Heart left ventricle (tissue), 16 donors: Measurements from ENCODE around the gene ZBTB20. TPM values are rescaled to one million over a fixed set of nuclear protein-coding genes. Genes with fewer than 3 reads are reported as not detected.

Experiments used
- ATAC-seq, 4 donors: fragments of 200-7000 bp; cut with Tn5 transposase; one replicate each; pipeline ENCODE4 v1.9.1; 2020 to 2022; ENCODE audit warnings: moderate library complexity in 4 of 4, mild to moderate bottlenecking in 3 of 4, moderate number of reproducible peaks in 1 of 4
- DNase-seq, 5 donors: peaks; one replicate each; pipeline ENCODE4 v3.0.0-alpha.2; 2020
- H3K27ac ChIP-seq, 12 donors: fragments of 200-600 bp; sonication (generic) in 4 of 12; one replicate each; pipeline versions ENCODE4 v1.5.0 to v1.8.0; 2016 to 2022; ENCODE audit warnings: mild to moderate bottlenecking in 2 of 12
- H3K27me3 ChIP-seq, 9 donors: fragments of 200-600 bp; sonication (generic) in 2 of 9; one replicate each; pipeline versions ENCODE4 v1.5.1 to v1.8.0; 2016 to 2022; ENCODE audit warnings: mild to moderate bottlenecking in 3 of 9
- H3K36me3 ChIP-seq, 9 donors: fragments of 200-600 bp; sonication (generic) in 2 of 9; one replicate each; pipeline versions ENCODE4 v1.5.0 to v1.8.0; 2018 to 2022; ENCODE audit warnings: mild to moderate bottlenecking in 2 of 9
- H3K4me1 ChIP-seq, 12 donors: fragments of 200-600 bp; sonication (generic) in 4 of 12; one replicate each; pipeline versions ENCODE4 v1.5.0 to v1.8.0; 2016 to 2022; ENCODE audit warnings: mild to moderate bottlenecking in 3 of 12
- H3K4me3 ChIP-seq, 12 donors: fragments of 200-600 bp; sonication (generic) in 4 of 12; one replicate each; pipeline versions ENCODE4 v1.5.0 to v1.8.0; 2017 to 2022; ENCODE audit warnings: mild to moderate bottlenecking in 9 of 12, moderate library complexity in 4 of 12
- H3K9me3 ChIP-seq, 12 donors: fragments of 200-600 bp; sonication (generic) in 4 of 12; one replicate each; pipeline versions ENCODE4 v1.5.0 to v1.8.0; 2016 to 2022; ENCODE audit warnings: mild to moderate bottlenecking in 1 of 12
- POLR2A ChIP-seq, 2 donors: fragments of 450-650 bp; IDR thresholded peaks; one replicate each; pipeline ENCODE4 v1.6.1; 2017; ENCODE audit warnings: antibody characterized with exemption in 2 of 2, mild to moderate bottlenecking in 2 of 2, moderate library complexity in 2 of 2
- WGBS, 4 donors: extraction: QIAGEN DNeasy Blood & Tissue Kit in 2 of 4; methylation state at CpG; one replicate each; pipeline versions ENCODE4 v1.1.5 to v1.1.7; 2013 to 2018; 5-methylcytosine and 5-hydroxymethylcytosine counted together
- intact Hi-C, 10 donors: fragments of 100-400 bp; cut with DNase I; formaldehyde crosslinking; loops; one replicate each; pipeline versions ENCODE4 v1.11.1 to v1.14.2; 2022
- polyA plus RNA-seq, 2 donors: library from polyadenylated mRNA; stranded (reverse); fragments of 200-250 nt; gene quantifications; one replicate each; pipeline ENCODE4 v1.2.3, GENCODE V29; 2013
- total RNA-seq, 9 donors: library from RNA; depleted of rRNA in 2 of 9; stranded (reverse); fragments of >200 nt in 2 of 9; fragmentation: NEBNext Ultra II Directional in 3 of 9; extraction: Animal tissue kit (Norgen Biotek cat#: 25700) in 3 of 9; gene quantifications; one replicate each; pipeline versions ENCODE4 v1.1.0 to v1.2.4, GENCODE V29; 2016 to 2023
- TF ChIP-seq, protein P1 (sequence below), 12 donors: fragments of 200-600 bp; sonication (generic) in 4 of 12; IDR thresholded peaks; one replicate each; pipeline versions ENCODE4 v1.5.0 to v1.8.0; 2018 to 2022; ENCODE audit warnings: antibody characterized with exemption in 12 of 12, mild to moderate bottlenecking in 5 of 12
- donor health status: ischemic (EF 13 %, LVEDD 7.1; RV severe dilation, severe dysfunction).
- donor health status: healthy with polysubstance abuse.
- donor health status: DM: no; HTN: yes; CAD: no.
- donor health status: DM: no; HTN: no; CAD: no.
- donor health status: ischemic (EF 25% LVEDD 6.9; RV normal size, moderate dysfunction).
- donor health status: ischemic (EF 25% LVEDD 5.7; RV mildly dilated, moderate dysfunction).
- donor health status: healthy.
- donor health status: DM: yes; HTN: yes; CAD: no.
- donor health status: ischemic (EF 35%, LVEDD 5.7; RV mildly dilated, moderate dysfunction).
- donor health status: nonischemic (EF 11% LVEDD 7.7; RV severe dilation, severe dysfunction).
- donor health status: DM: yes; HTN: yes; CAD: no.
- donor health status: PGD.
- donor health status: ischemic (EF 29% LVEDD 5.4; RV normal size, mild dysfunction).
- donor health status: nonischemic (EF 23%, LVEDD 6.1; RV moderate dilation, normal function).

The ZBTB20 gene
- total and polyA plus RNA-seq, 11 donors, result 6.2 to 109 (median 77.3) TPM

DNA sequence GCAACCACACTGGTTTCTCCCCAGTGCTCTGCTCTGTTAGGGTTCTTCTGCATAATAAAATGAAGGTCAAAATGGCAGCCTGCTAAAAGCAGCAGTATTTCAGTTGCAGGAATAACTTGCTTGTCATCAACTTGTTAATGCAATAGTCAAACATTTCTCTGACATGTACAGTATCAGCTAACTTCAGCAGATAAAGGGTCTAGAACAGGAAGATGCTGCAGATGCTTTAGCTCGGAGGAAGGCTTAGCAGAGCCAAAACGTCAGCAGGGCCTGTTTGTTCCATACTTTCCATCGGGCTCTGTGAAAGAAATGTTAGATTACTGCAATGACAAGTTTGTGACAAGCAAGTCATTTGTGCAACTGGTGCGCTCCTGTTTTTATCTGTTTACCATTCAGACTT is 561.4 kb downstream of the ZBTB20 start:
- Histone ChIP-seq H3K4me3 (no peak overlapping the region), H3K27ac (peak overlapping the region; percentile 23 to 85 (median 62)), H3K27me3 (no peaks in the 10 kb centered on the region), H3K36me3 (no peaks in the 10 kb centered on the region), H3K4me1 (peaks cover 0 to 31% (median 17%) of the 10 kb centered on the region in 12 donors), H3K9me3 (peaks cover 0 to 3% (median 0%) of the 10 kb centered on the region in 12 donors)
- intact Hi-C loops, result loop anchor here in 3 of 10 donors (10.0 kb wide), 1 partner anchor 201 kb away; no protein-coding TSS in a partner anchor
- no peak for DNase-seq
- peak; percentile 65 to 90 (median 80) for ATAC-seq
- TF ChIP-seq, protein P1, sequence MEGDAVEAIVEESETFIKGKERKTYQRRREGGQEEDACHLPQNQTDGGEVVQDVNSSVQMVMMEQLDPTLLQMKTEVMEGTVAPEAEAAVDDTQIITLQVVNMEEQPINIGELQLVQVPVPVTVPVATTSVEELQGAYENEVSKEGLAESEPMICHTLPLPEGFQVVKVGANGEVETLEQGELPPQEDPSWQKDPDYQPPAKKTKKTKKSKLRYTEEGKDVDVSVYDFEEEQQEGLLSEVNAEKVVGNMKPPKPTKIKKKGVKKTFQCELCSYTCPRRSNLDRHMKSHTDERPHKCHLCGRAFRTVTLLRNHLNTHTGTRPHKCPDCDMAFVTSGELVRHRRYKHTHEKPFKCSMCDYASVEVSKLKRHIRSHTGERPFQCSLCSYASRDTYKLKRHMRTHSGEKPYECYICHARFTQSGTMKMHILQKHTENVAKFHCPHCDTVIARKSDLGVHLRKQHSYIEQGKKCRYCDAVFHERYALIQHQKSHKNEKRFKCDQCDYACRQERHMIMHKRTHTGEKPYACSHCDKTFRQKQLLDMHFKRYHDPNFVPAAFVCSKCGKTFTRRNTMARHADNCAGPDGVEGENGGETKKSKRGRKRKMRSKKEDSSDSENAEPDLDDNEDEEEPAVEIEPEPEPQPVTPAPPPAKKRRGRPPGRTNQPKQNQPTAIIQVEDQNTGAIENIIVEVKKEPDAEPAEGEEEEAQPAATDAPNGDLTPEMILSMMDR (IDR thresholded peaks at IDR 0.05), result no peak
- TF ChIP-seq POLR2A (IDR thresholded peaks at IDR 0.05), result no peak
- WGBS, 4 donors, result 23 to 34% (median 29%) methylated on average over 4 of the region's 4 CpGs

DNA sequence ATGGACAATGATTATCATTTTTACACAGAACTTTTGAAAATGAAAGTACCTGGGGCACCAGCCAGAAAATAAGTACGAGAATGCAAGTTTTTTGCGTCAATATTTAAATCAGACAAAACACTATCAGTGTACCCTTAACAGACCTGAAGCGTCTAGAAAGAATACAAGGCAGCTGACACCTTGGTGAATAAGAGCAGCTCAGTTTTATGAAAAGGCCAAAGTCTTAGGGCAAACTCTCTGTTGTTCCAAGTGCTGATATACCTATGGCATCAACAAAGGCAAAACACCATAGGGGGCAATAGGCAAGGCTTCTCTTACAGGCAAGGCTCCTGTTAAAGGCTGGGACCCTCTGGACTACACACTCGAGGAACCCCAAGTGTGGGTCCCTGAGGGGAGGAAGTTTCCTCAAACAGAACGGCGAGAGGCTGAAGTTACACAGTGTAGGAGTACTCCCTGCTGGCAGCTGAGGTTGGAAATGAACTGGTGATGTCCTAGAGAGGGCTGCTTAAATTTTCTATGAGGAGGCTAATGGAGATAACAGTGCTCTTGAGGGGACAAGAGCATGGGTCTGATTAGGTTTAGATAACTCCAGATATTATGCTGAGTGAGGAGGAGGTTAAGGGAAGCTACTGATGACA is 562.2 kb downstream of the ZBTB20 start:
- intact Hi-C loops, result loop anchor here in 3 of 10 donors (10.0 kb wide), 1 partner anchor 200 kb away; no protein-coding TSS in a partner anchor
- peaks cover 0 to 12% (median 0%) of the 10 kb centered on the region in 12 donors for H3K9me3 ChIP-seq
- H3K4me1 ChIP-seq, result peaks cover 0 to 29% (median 16%) of the 10 kb centered on the region in 12 donors
- no peaks in the 10 kb centered on the region for H3K36me3 ChIP-seq
- peak overlapping the region; percentile 23 to 85 (median 62) for H3K27ac ChIP-seq
- peak overlapping the region in 9 of 12 donors; percentile 14 to 37 (median 25) for H3K4me3 ChIP-seq
- 43 to 64% (median 50%) methylated on average over 6 of the region's 6 CpGs for WGBS, 4 donors
- TF ChIP-seq, protein P1 (IDR thresholded peaks at IDR 0.05), result peak in 5 of 12 donors; percentile 14 to 39 (median 26)
- no peak for TF ChIP-seq POLR2A (IDR thresholded peaks at IDR 0.05)
- H3K27me3 ChIP-seq, result no peaks in the 10 kb centered on the region
- DNase-seq, result peak in 1 of 5 donors; percentile 27
- ATAC-seq, result peak; percentile 65 to 81 (median 74)

DNA sequence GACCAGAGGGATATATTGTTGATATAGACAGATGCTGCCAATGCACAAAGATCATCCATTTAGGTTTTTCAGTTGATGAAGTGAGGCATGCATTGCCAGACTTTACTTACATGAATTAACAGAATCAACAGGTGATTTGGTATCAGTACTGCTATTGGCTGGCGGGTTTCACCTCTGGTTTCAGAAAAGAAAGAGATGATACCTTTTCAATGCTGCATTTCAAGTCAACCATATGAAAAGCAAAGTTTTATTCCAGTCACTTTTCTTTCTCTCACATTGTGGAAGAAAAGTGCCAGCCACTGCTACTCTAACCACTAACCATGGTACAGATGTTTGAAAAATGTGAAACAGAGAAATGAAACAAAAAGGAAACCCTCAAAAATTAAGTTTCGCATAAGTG is 564.2 kb downstream of the ZBTB20 start:
- TF ChIP-seq, protein P1 (IDR thresholded peaks at IDR 0.05), result no peak
- TF ChIP-seq POLR2A (IDR thresholded peaks at IDR 0.05), result no peak
- Histone ChIP-seq H3K4me1 (peaks cover 0 to 40% (median 20%) of the 10 kb centered on the region in 12 donors), H3K36me3 (no peaks in the 10 kb centered on the region), H3K27me3 (no peaks in the 10 kb centered on the region), H3K4me3 (no peak overlapping the region), H3K27ac (peak overlapping the region in 1 of 12 donors; percentile 8), H3K9me3 (peaks cover 0 to 14% (median 0%) of the 10 kb centered on the region in 12 donors)
- DNase-seq, result no peak
- no peak for ATAC-seq
- 95 to 98% (median 98%) methylated on average over 2 of the region's 2 CpGs for whole genome bisulfite sequencing, 4 donors
- intact Hi-C loops, result loop anchor here in 3 of 10 donors (10.0 kb wide), 1 partner anchor 198 kb away; no protein-coding TSS in a partner anchor

DNA sequence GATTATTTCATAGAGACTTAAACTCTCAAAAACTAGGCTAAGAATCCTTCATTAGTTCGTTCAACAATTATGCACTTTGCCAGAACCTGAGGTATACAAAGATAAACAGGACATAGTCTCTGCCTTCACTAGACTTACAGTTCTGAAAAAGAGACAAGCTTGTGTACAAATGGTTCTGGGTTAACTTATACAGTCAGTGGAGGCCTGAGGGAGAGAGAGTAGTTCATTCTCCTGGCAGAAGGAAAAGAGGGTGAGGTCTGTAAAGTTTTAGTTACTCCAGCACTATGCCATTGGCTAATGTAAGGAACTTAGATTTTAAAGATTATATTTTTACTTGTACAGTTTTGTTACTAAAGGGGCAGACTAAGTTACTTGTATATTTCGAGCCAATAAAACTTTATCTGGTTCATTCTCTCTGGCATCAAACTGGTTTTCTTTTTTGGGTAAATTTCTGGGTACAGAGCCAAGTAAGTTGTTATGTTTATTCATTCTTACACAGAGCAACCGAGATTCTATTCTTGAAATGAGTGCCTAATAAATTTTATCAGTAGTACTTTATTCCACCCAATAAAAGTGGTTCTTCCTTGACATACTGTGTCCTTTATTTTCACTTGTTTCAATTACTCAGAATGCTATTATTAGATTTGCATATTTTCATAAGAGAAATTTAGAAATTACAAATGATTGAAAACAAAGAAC is 574.6 kb downstream of the ZBTB20 start:
- Histone ChIP-seq H3K27me3 (no peaks in the 10 kb centered on the region), H3K4me1 (peaks cover 5 to 64% (median 39%) of the 10 kb centered on the region in 12 donors), H3K9me3 (no peaks in the 10 kb centered on the region), H3K27ac (peak overlapping the region in 6 of 12 donors; percentile 4 to 42 (median 13)), H3K4me3 (no peak overlapping the region), H3K36me3 (no peaks in the 10 kb centered on the region)
- WGBS, 4 donors, result 41 to 56% (median 51%) methylated on average over 3 of the region's 3 CpGs
- ATAC-seq, result peak; percentile 29 to 74 (median 56)
- intact Hi-C loops, result no loop called here
- no peak for TF ChIP-seq POLR2A (IDR thresholded peaks at IDR 0.05)
- TF ChIP-seq, protein P1 (IDR thresholded peaks at IDR 0.05), result no peak
- DNase-seq, result no peak
